HAP-1 (cell line): ENCODE measurements around the gene HDAC4.

Experiments used
- DNase-seq, 2 experiments: peaks; one replicate each; pipeline ENCODE4 v3.0.0-alpha.2; 2016 to 2020; ENCODE audit warnings: low spot score in 2 of 2
- H3K27me3 ChIP-seq: fragments of 250-450 bp; sonication (Bioruptor Pico); 2 replicates; pipeline ENCODE4 v1.5.1; 2020; ENCODE audit warnings: low read depth, mild to moderate bottlenecking, moderate library complexity
- H3K36me3 ChIP-seq: fragments of 250-450 bp; sonication (Bioruptor Pico); replicated peaks from 2 replicates; pipeline ENCODE4 v1.5.1; 2020; ENCODE audit warnings: mild to moderate bottlenecking
- H3K4me1 ChIP-seq: fragments of 250-450 bp; sonication (Bioruptor Pico); 2 replicates; pipeline ENCODE4 v1.5.1; 2020; ENCODE audit warnings: mild to moderate bottlenecking
- H3K4me3 ChIP-seq: fragments of 250-450 bp; sonication (Bioruptor Pico); 2 replicates; pipeline ENCODE4 v1.5.1; 2020; ENCODE audit warnings: mild to moderate bottlenecking, moderate library complexity
- H3K9me3 ChIP-seq: fragments of 250-450 bp; sonication (Bioruptor Pico); 2 replicates; pipeline ENCODE4 v1.5.1; 2020; ENCODE audit warnings: mild to moderate bottlenecking, moderate library complexity
- in situ Hi-C: fragments of 300-500 bp; cut with MboI; formaldehyde crosslinking; loops from 3 replicates; pipeline ENCODE4 v1.14.3; 2020; ENCODE audit warnings: low sequenced_read_pairs, inconsistent platforms, mixed read lengths

Gene HDAC4

DNA sequence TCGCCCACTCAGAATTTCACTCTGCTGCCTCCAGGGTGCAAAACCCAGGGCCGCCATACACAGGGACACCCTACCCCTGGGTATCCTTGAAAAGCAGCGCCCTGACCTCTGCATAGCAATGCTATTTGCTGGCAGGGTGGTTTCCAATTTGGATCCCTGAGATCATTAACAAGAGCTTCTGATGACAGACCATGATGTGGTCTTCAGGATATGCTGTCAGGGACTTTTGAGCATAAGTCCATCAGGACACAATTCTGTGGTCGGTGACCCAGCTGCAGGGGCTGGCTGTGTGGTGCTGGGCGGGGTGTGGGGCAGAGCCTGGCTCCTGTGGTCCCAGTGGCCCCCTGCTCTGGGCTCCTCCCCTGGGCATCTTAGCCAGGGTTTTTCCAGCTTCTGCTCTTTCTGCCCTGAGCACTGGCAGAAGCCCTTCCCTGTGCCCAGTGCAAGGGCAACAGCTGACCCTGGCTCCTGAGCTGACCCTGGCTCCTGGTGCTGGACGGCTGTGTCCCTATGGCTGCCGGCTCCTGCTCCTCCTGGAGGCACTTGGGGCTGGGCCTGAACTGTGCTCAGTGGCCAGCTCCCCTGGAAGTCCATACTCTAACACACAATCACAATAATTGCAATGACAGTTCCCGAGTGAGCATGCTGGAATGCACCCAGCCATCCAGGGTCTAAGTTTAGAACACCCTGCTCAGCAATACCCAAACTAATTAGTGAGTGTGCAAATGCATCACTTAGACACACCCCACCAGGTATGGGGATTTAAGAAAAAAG, 271.5 kb downstream of the HDAC4 start:
- Histone ChIP-seq H3K4me1 (no peaks in the 10 kb centered on the region), H3K4me3 (no peak overlapping the region), H3K27me3 (no peaks in the 10 kb centered on the region), H3K36me3 (peaks cover 6% of the 10 kb centered on the region), H3K9me3 (no peaks in the 10 kb centered on the region)
- no peak for DNase-seq
- in situ Hi-C loops = no loop called here

GRCh38 chr2:239128706-239129105, 272.1 kb downstream of the HDAC4 start:
- in situ Hi-C loops = no loop called here
- Histone ChIP-seq H3K27me3 (no peaks in the 10 kb centered on the region), H3K36me3 (peaks cover 6% of the 10 kb centered on the region), H3K4me3 (no peak overlapping the region), H3K4me1 (no peaks in the 10 kb centered on the region), H3K9me3 (no peaks in the 10 kb centered on the region)
- DNase-seq = no peak

- in situ Hi-C loops = no loop called here
- DNase-seq = no peak
- H3K9me3 ChIP-seq = no peaks in the 10 kb centered on the region
- H3K36me3 ChIP-seq = peaks cover 6% of the 10 kb centered on the region
- H3K4me3 ChIP-seq = no peak overlapping the region
- no peaks in the 10 kb centered on the region for H3K27me3 ChIP-seq
- H3K4me1 ChIP-seq = no peaks in the 10 kb centered on the region
Measured at GRCh38 chr2:239127513-239127912, 273.3 kb downstream of the HDAC4 start.

DNA sequence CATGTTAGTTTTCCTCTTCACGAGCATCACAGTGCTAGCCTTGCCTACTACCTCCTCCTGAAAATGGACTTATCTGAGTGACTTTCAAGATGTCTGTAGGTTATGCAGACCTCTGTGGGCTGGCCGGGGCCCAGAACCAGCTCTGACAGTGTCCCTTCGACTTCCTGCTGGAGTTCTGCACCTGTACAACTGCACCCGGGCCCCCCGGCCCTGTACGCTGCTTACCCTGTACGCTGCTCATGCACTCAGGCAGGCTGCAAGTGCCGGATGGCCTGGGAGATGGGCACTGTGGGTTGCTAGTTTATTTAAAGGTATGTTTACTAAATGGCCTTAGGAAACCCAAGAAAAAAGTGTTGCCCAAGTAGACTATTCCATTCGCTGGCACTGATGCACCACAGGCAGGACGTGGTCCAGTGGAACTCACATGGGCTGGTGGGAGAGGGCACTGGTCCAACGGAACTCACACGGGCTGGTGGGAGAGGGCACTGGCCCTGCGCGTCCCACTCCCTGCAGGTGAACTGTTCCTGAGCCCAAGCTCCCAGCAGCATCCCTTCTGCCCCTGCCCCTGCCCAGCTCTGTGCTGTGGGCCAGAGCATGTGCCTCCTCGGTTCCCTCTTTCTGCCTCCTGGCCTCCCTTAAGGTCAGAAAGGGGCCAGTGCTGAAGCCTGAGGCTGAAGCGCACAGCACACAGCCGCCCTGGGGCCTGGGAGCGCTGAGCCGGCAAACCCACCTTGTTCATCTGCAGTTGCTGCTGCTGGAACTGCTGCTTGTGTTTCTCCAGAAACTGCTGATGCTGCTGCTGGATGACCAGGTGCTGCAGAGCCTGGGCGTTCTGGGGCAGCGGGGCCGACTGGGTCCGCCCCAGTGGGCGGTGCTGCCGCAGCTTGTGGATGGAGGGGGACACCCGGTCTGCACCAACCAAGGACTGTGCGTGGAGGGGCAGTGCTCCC, 274.8 kb downstream of the HDAC4 start:
- DNase-seq = no peak
- Histone ChIP-seq H3K27me3 (no peaks in the 10 kb centered on the region), H3K36me3 (peaks cover 6% of the 10 kb centered on the region), H3K9me3 (no peaks in the 10 kb centered on the region), H3K4me3 (no peak overlapping the region), H3K4me1 (no peaks in the 10 kb centered on the region)
- in situ Hi-C loops = no loop called here

DNA sequence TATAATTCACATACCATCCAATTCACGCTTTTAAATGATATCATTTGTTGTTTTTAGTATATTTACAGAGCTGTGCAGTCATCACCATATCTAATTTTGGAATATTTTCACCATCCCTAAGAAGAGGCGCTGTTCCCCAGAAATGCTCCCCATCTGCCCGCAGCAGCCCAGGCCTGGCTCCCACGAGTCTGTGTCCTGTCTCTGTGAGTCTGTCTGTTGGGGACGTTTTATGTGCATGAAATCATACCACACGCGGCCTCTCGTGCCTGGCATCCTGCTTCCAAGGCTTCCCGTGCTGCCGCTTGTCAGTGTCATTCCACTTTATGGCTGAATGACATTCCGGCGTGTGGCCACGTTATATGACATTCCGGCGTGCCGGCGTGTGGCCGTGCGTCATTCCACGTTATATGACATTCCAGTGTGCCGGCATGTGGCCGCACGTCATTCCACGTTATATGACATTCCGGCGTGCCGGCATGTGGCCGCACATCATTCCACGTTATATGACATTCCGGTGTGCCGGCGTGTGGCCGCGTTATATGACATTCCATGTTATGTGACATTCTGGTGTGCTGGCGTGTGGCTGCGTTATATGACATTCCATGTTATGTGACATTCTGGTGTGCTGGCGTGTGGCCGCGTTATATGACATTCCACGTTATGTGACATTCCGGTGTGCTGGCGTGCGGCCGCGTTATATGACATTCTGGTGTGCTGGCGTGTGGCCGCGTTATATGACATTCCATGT, 276.5 kb downstream of the HDAC4 start:
- in situ Hi-C loops = no loop called here
- H3K27me3 ChIP-seq = no peaks in the 10 kb centered on the region

GRCh38 chr2:239122421-239123110, 278.3 kb downstream of the HDAC4 start:
- no peak overlapping the region for H3K4me3 ChIP-seq
- no peaks in the 10 kb centered on the region for H3K4me1 ChIP-seq
- in situ Hi-C loops = no loop called here
- no peaks in the 10 kb centered on the region for H3K27me3 ChIP-seq
- no peak for DNase-seq
- H3K9me3 ChIP-seq = no peaks in the 10 kb centered on the region
- peaks cover 6% of the 10 kb centered on the region for H3K36me3 ChIP-seq

More for the DNA sequence above, 276.5 kb downstream of the HDAC4 start:
- H3K4me1 ChIP-seq = no peaks in the 10 kb centered on the region
- DNase-seq = no peak
- no peaks in the 10 kb centered on the region for H3K9me3 ChIP-seq
- H3K36me3 ChIP-seq = peaks cover 6% of the 10 kb centered on the region
- no peak overlapping the region for H3K4me3 ChIP-seq

- DNase-seq = no peak
- peaks cover 6% of the 10 kb centered on the region for H3K36me3 ChIP-seq
- H3K9me3 ChIP-seq = no peaks in the 10 kb centered on the region
- H3K27me3 ChIP-seq = no peaks in the 10 kb centered on the region
- in situ Hi-C loops = no loop called here
- no peaks in the 10 kb centered on the region for H3K4me1 ChIP-seq
- H3K4me3 ChIP-seq = no peak overlapping the region
Measured at GRCh38 chr2:239121600-239122012, 279.2 kb downstream of the HDAC4 start.

DNA sequence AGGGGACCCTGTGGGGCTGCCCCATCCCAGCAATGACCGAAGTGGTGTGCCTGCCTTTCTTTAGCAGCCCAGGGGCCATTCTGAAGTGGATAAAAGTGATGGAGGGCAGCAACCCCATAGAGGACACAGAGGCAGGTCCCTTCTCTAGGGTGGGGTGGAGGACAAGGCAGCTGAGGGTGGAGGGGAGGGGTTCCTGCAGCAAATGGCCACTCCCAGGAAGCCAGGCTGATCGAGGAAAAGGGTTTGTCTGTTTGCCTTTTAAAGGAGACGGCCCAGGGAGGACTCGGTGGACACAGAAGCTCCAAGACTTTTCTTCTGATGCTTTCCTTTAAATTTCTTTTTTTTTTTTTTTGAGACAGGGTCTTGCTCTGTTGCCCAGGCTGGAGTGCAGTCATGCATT, 280.2 kb downstream of the HDAC4 start:
- H3K4me3 ChIP-seq = no peak overlapping the region
- H3K36me3 ChIP-seq = peaks cover 6% of the 10 kb centered on the region
- no peaks in the 10 kb centered on the region for H3K27me3 ChIP-seq
- in situ Hi-C loops = no loop called here
- no peaks in the 10 kb centered on the region for H3K9me3 ChIP-seq
- no peaks in the 10 kb centered on the region for H3K4me1 ChIP-seq
- no peak for DNase-seq

DNA sequence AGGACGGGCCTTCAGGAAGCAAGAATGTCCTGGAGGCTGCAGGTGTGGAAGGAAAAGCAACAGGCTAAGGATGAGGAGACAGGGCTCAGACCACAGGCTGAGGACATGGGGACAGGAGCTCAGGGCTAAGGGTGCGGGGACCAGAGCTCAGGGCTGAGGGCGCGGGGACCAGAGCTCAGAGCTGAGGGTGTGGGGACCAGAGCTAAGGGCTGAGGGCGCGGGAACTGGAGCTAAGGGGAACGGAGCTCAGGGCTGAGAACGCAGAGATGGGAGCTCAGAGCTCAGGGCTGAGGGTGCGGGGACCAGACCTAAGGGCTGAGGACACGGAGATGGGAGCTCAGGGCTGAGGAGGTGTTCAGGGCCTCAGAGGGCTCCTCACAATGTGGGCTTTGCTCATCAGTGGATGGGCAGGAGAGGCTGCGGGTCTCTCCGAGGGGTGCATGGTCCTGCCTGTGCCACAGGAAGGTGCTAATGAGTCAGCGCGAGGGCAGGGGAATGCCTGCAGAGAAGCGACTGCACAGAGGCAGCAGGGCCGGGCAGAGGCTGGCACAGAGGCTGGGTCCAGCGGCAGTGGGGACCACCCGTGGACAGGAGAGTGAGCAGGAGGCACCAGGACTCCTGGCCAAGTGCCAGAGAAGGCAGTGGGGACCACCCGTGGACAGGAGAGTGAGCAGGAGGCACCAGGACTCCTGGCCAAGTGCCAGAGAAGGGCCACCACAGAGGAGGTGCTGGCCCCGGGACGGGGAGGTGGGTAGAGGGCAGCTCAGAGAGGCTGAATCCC, 281.3 kb downstream of the HDAC4 start:
- H3K4me1 ChIP-seq = no peaks in the 10 kb centered on the region
- in situ Hi-C loops = no loop called here

GRCh38 chr2:239118675-239119211, 282.1 kb downstream of the HDAC4 start:
- DNase-seq = no peak
- Histone ChIP-seq H3K9me3 (no peaks in the 10 kb centered on the region), H3K27me3 (no peaks in the 10 kb centered on the region), H3K36me3 (no peaks in the 10 kb centered on the region), H3K4me3 (no peak overlapping the region), H3K4me1 (no peaks in the 10 kb centered on the region)
- in situ Hi-C loops = no loop called here

More for the DNA sequence above, 281.3 kb downstream of the HDAC4 start:
- no peak for DNase-seq
- no peaks in the 10 kb centered on the region for H3K36me3 ChIP-seq
- no peak overlapping the region for H3K4me3 ChIP-seq
- H3K27me3 ChIP-seq = no peaks in the 10 kb centered on the region
- H3K9me3 ChIP-seq = no peaks in the 10 kb centered on the region

DNA sequence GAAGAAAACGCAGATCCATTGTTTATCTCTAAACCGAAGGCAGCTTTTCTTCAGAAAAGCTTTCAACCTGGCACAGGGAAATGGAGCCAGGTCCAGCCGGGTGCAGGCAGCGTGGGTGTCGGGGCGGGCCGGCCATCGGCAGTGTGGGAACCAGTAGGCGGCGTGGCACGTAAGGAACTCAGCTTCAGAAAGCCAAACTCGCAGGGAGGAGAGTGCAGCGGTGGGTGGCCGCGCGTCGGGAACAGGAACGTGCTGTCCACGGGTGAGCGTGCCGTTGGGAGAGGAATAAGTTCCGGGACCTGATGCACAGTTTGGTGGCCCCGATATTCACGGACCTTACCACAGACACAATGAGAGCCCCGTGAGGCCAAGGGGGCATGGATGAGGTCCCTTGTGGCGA, 282.6 kb downstream of the HDAC4 start:
- H3K4me3 ChIP-seq = no peak overlapping the region

DNA sequence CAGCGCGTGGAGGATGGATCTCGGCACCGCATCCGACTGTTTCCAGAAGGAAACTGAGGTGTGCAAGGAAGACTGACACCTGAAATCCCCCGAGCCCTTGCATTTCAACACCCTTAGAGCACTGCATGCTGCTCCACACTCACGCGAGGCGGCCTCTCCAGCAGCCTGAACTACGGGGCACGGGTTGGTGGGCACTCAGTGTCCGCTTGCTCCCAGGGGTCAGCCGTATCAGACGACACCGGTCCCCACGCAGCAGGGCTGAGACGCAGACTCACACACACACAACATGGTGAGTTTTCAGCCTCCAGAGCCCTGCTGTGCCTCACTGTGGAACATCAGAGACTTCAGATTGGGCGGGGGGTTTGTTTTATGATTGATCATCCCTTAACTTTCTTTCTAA, 283.0 kb downstream of the HDAC4 start:
- H3K36me3 ChIP-seq = no peaks in the 10 kb centered on the region
- DNase-seq = no peak
- no peaks in the 10 kb centered on the region for H3K4me1 ChIP-seq
- in situ Hi-C loops = no loop called here
- no peak overlapping the region for H3K4me3 ChIP-seq
- no peaks in the 10 kb centered on the region for H3K27me3 ChIP-seq
- H3K9me3 ChIP-seq = no peaks in the 10 kb centered on the region

More for the DNA sequence above, 282.6 kb downstream of the HDAC4 start:
- DNase-seq = no peak
- H3K9me3 ChIP-seq = no peaks in the 10 kb centered on the region
- H3K36me3 ChIP-seq = no peaks in the 10 kb centered on the region
- H3K27me3 ChIP-seq = no peaks in the 10 kb centered on the region
- in situ Hi-C loops = no loop called here
- no peaks in the 10 kb centered on the region for H3K4me1 ChIP-seq
